Lung (tissue), 12 donors: ENCODE data around the gene LENEP. TPM values are rescaled to one million over a fixed set of nuclear protein-coding genes. Genes with fewer than 3 reads are reported as not detected.

Source experiments
- ATAC-seq: fragments of 200-7000 bp; cut with Tn5 transposase; one replicate; pipeline ENCODE4 v1.9.1; 2020; ENCODE audit warnings: moderate number of reproducible peaks; ENCODE audit not compliant: insufficient read depth, low FRiP score
- DNase-seq, 3 donors: peaks; one replicate each; pipeline ENCODE4 v3.0.0-alpha.2; 2013 to 2017
- H3K27ac ChIP-seq, 2 donors: one replicate each; pipeline ENCODE4 v1.5.1; 2013; ENCODE audit warnings: mild to moderate bottlenecking in 2 of 2, moderate library complexity in 2 of 2, control low read depth in 1 of 2, inconsistent platforms in 1 of 2, low read depth in 1 of 2, low read length in 1 of 2
- H3K27me3 ChIP-seq, 3 donors: one replicate each; pipeline ENCODE4 v1.5.1; 2013; ENCODE audit warnings: low read length in 2 of 3; ENCODE audit not compliant: control insufficient read depth in 3 of 3, insufficient read depth in 3 of 3
- H3K36me3 ChIP-seq, 4 donors: one replicate each; pipeline ENCODE4 v1.5.1; 2013; ENCODE audit warnings: low read length in 4 of 4, mild to moderate bottlenecking in 1 of 4, moderate library complexity in 1 of 4; ENCODE audit not compliant: control insufficient read depth in 4 of 4, insufficient read depth in 4 of 4
- H3K4me1 ChIP-seq, 5 donors: one replicate each; pipeline ENCODE4 v1.5.1; 2013; ENCODE audit warnings: low read length in 5 of 5, mild to moderate bottlenecking in 2 of 5, moderate library complexity in 1 of 5; ENCODE audit not compliant: control insufficient read depth in 5 of 5, insufficient read depth in 5 of 5
- H3K4me3 ChIP-seq: one replicate; pipeline ENCODE4 v1.5.1; 2013; ENCODE audit warnings: mild to moderate bottlenecking, control low read depth, moderate library complexity
- H3K9ac ChIP-seq, 2 donors: one replicate each; pipeline ENCODE4 v1.5.1; 2013; ENCODE audit warnings: low read length in 2 of 2, control low read depth in 1 of 2; ENCODE audit not compliant: insufficient read depth in 1 of 2
- H3K9me3 ChIP-seq, 4 donors: one replicate each; pipeline ENCODE4 v1.5.1; 2013; ENCODE audit warnings: low read length in 3 of 4, mild to moderate bottlenecking in 1 of 4, moderate library complexity in 1 of 4; ENCODE audit not compliant: control insufficient read depth in 4 of 4, insufficient read depth in 3 of 4
- CTCF ChIP-seq: IDR thresholded peaks from 2 replicates; pipeline ENCODE4 v1.5.1; 2012; ENCODE audit warnings: mild to moderate bottlenecking; ENCODE audit errors: control extremely low read depth, extremely low read depth
- WGBS, 2 donors: extraction: QIAGEN DNeasy Blood & Tissue Kit; methylation state at CpG; one replicate each; pipeline ENCODE4 v1.1.7; 2013; 5-methylcytosine and 5-hydroxymethylcytosine counted together
- polyA plus RNA-seq, 2 donors: library from polyadenylated mRNA; stranded (reverse); fragments of 200-250 nt; gene quantifications; one replicate each; pipeline ENCODE4 v1.2.1, GENCODE V29; 2013
- total RNA-seq, 2 donors: library from RNA; depleted of rRNA in 1 of 2; stranded (reverse); fragments of >200 nt in 1 of 2; gene quantifications; one replicate each; pipeline ENCODE4 v1.2.1, GENCODE V29; 2014 to 2021
- donor health status: control.
- donor health status: control.
- donor health status: Bipolar disorder and iron deficiency.
- donor health status: healthy.
- donor health status: DM: yes; HTN: yes; CAD: no.

Gene LENEP
- total and polyA plus RNA-seq, 4 donors: 0.31 to 0.89 TPM; not detected in 2

DNA sequence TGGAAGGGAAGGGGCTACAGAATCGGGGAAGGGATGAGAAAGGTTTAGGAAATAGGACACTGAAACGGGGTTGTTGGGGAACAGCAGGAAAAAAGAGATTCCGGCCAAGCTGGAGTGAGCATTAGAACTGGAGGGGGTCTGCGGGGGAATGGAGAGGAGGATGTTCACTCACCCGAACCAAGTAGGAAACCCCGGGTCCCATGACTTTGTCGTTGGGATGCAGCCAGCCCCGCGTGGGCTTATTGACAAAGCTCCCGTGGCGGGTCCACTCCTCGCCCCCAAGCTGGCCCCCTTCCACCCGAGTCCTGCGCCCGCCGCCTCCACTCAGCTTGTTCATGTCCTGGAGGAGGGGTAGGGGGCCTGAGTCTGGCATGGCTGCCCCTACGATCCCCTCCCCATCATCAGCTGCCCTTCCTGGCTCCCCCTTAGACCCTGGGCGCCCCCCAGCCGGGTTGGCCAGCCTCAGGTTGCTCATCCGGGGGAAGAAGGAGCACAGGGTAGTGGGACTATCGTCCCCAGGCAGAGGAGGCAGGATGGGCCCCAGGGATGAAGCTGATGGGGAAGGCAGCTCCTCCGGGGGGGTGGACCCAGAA lies 23.4 kb upstream of the LENEP start:
- no peak for TF ChIP-seq CTCF
- peaks cover 15 to 37% (median 27%) of the 10 kb centered on the region in 4 donors for H3K36me3 ChIP-seq
- peak overlapping the region; percentile 94 to 96 for H3K27ac ChIP-seq
- H3K27me3 ChIP-seq: no peaks in the 10 kb centered on the region
- WGBS, 2 donors: 37 to 42% methylated on average over 19 to 22 of the region's 22 CpGs
- ATAC-seq (no peak), DNase-seq (peak; percentile 27 to 54 (median 32))
- H3K4me1 ChIP-seq: peaks cover 0 to 51% (median 22%) of the 10 kb centered on the region in 5 donors
- peak overlapping the region; percentile 29 for H3K4me3 ChIP-seq
- H3K9ac ChIP-seq: peak overlapping the region; percentile 14 to 41
- H3K9me3 ChIP-seq: no peaks in the 10 kb centered on the region

- 14 to 21% methylated on average over 15 of the region's 15 CpGs for WGBS, 2 donors
- DNase-seq: peak; percentile 94 to 97 (median 97)
- Histone ChIP-seq H3K27ac (peak within 1 kb of the TSS; percentile 94 to 96), H3K36me3 (peaks cover 10 to 30% (median 21%) of the 10 kb centered on the region in 4 donors), H3K4me3 (peak within 1 kb of the TSS; percentile 29), H3K9me3 (no peaks in the 10 kb centered on the region), H3K9ac (peak within 1 kb of the TSS; percentile 41 to 69), H3K4me1 (peaks cover 0 to 52% (median 22%) of the 10 kb centered on the region in 5 donors), H3K27me3 (no peaks in the 10 kb centered on the region)
- peak; percentile 37 for ATAC-seq
- TF ChIP-seq CTCF: no peak
These were observed 22.6 kb upstream of the LENEP start, which contains the start of gene SHC1 for GRCh38 chr1:154970631-154971340. Gene SHC1, minus strand, starts transcription at chr1:154970747. Its CDS starts 221 bp downstream, at chr1:154970526.

DNA sequence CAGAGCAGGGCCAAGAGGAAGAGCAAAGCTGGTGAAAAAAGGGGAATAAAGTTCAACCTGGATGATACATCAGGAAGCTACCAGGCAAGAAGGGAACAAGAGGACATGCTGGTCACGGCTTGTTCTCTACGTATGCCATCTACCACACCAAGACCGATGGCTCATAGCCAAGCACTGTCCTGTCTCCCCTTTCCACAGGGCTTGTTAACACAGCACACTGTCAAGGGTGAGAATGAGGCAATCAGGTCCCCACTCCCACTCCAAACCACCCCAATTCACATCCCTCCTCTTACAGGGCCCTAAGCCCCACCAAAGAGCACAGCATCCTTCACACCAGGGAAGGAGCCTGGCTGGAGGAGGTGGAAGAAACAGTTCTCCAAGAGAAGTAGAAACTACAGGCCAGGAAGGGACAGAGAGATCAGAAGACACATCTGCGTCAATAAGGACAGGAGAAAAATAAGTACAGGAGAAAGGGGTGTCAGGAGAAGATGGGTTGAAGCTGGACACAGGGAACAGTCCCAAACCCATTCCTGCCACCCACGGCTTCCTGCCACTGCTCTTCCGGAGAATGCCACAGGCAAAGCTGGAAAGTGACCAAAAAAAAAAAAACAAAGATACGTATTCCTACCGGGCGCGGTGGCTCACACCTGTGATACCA lies 21.9 kb upstream of the LENEP start:
- no peak overlapping the region for H3K4me3 ChIP-seq
- peaks cover 5 to 59% (median 27%) of the 10 kb centered on the region in 5 donors for H3K4me1 ChIP-seq
- peak overlapping the region; percentile 94 to 96 for H3K27ac ChIP-seq
- no peak for TF ChIP-seq CTCF
- no peaks in the 10 kb centered on the region for H3K27me3 ChIP-seq
- H3K36me3 ChIP-seq: peaks cover 8 to 23% (median 17%) of the 10 kb centered on the region in 4 donors
- peak overlapping the region in 1 of 2 donors; percentile 69 for H3K9ac ChIP-seq
- ATAC-seq (no peak), DNase-seq (no peak)
- 33 to 60% methylated on average over 10 of the region's 10 CpGs for WGBS, 2 donors
- no peaks in the 10 kb centered on the region for H3K9me3 ChIP-seq
